K562 (cell line): ENCODE measurements around the gene DXO. TPM values are rescaled to one million over a fixed set of nuclear protein-coding genes. Genes with fewer than 3 reads are reported as not detected.
A peak's percentile ranks its signal among the peaks of the same experiment; 100 is the strongest.

Experiments
- C11orf30 ChIP-seq: fragments of 450-650 bp; IDR thresholded peaks from 2 replicates; pipeline ENCODE4 v1.6.1; 2016; ENCODE audit warnings: low read depth, mild to moderate bottlenecking
- CBFA2T3 ChIP-seq: fragments of 450-650 bp; IDR thresholded peaks from 2 replicates; pipeline ENCODE4 v1.6.1; 2017
- CHD2 ChIP-seq: IDR thresholded peaks from 2 replicates; pipeline ENCODE4 v1.6.1; 2011; ENCODE audit warnings: low read depth, low read length
- CREB3 ChIP-seq: fragments of 450-650 bp; conservative IDR thresholded peaks from 2 replicates; pipeline ENCODE4 v1.6.1; 2016; ENCODE audit warnings: missing genetic modification characterization, low read depth, mild to moderate bottlenecking, missing compliant biosample characterization, moderate library complexity
- LEF1 ChIP-seq: fragments of 450-650 bp; IDR thresholded peaks from 2 replicates; pipeline ENCODE4 v1.6.1; 2016; ENCODE audit warnings: mild to moderate bottlenecking
- MTF1 ChIP-seq: fragments of 250-450 bp; sonication (Bioruptor Pico); IDR thresholded peaks from 2 replicates; pipeline ENCODE4 v1.9.0; 2021; ENCODE audit warnings: moderate library complexity, mild to moderate bottlenecking, inconsistent platforms, borderline replicate concordance
- SMAD3 ChIP-seq: fragments of 450-650 bp; formaldehyde crosslinking; conservative IDR thresholded peaks from 2 replicates; pipeline ENCODE4 v1.4.0; 2020; ENCODE audit warnings: mild to moderate bottlenecking
- SP2 ChIP-seq: IDR thresholded peaks from 2 replicates; pipeline ENCODE4 v1.6.1; 2011; ENCODE audit warnings: mild to moderate bottlenecking, low read depth, low read length, moderate library complexity; ENCODE audit not compliant: poor library complexity, severe bottlenecking; ENCODE audit errors: extremely low read depth
- TARDBP ChIP-seq: fragments of 450-650 bp; IDR thresholded peaks from 2 replicates; pipeline ENCODE4 v1.6.1; 2016
- ZBTB40 ChIP-seq, 2 experiments: fragments of 450-650 bp in 1 of 2; sonication (generic) in 1 of 2; formaldehyde crosslinking in 1 of 2; IDR thresholded peaks; 2 replicates each; pipeline versions ENCODE4 v1.7.1 to v1.9.0; 2016 to 2022; ENCODE audit warnings: inconsistent platforms in 1 of 2, mild to moderate bottlenecking in 1 of 2, missing genetic modification reagents in 1 of 2
- ZBTB8A ChIP-seq: fragments of 450-650 bp; IDR thresholded peaks from 2 replicates; pipeline ENCODE4 v1.6.1; 2018; ENCODE audit warnings: mild to moderate bottlenecking, moderate library complexity; ENCODE audit not compliant: partially characterized antibody
- ZFX ChIP-seq: sonication (generic); formaldehyde crosslinking; IDR thresholded peaks from 2 replicates; pipeline ENCODE4 v1.8.0; 2022; ENCODE audit warnings: mild to moderate bottlenecking, missing genetic modification reagents, moderate library complexity
- ZNF41 ChIP-seq: fragments of 250-450 bp; sonication (Bioruptor Pico); conservative IDR thresholded peaks from 2 replicates; pipeline ENCODE4 v1.4.0; 2020; ENCODE audit warnings: mild to moderate bottlenecking
- ZNF77 ChIP-seq: fragments of 250-450 bp; sonication (Bioruptor Pico); IDR thresholded peaks from 2 replicates; pipeline ENCODE4 v1.5.0; 2020
- polyA plus RNA-seq, 8 experiments: library from polyadenylated mRNA; depleted of rRNA in 4 of 8; stranded (reverse) in 5 of 8; unstranded in 3 of 8; fragments of >200 nt; fragmentation: Nextera tagmentation in 2 of 8; fragmentation: Illumina TruSeq in 1 of 8; extraction: Ambion mirVana in 2 of 8; extraction: Trizol in 1 of 8; gene quantifications; 2 replicates each; pipeline versions ENCODE4 v1.2.1 to v1.2.3, GENCODE V29; 2011 to 2014; ENCODE audit warnings: inconsistent platforms in 1 of 8, missing spikeins in 1 of 8
- total RNA-seq, 7 experiments: library from RNA; depleted of rRNA in 6 of 7; stranded (reverse); fragments of >200 nt in 6 of 7; fragmentation: Illumina TruSeq in 2 of 7; extraction: Trizol in 2 of 7; gene quantifications; 2 replicates each; pipeline versions ENCODE4 v1.2.1 to v1.2.3, GENCODE V29; 2011 to 2021; ENCODE audit warnings: low replicate concordance in 1 of 7

Gene DXO
- total and polyA plus RNA-seq, 9 of the 15 experiments (the other 6 are each of a cell fraction or from before 2014, with no cell fraction given): 6.4 to 35.1 (median 19.4) TPM

- TF ChIP-seq TARDBP (no peak), ZNF77 (CRISPR knock-in tag) (no peak), C11orf30 (peak; percentile 75), MTF1 (CRISPR knock-in tag) (no peak), CHD2 (0 out of 2 replicates have a peak, but pooled peaks have one; percentile 22), ZFX (CRISPR knock-in tag) (peak; percentile 59), SP2 (no peak), ZBTB8A (no peak), ZNF41 (0 out of 2 replicates have a peak, but pooled peaks have one; percentile 21), SMAD3 (CRISPR knock-in tag) (0 out of 2 replicates have a peak, but pooled peaks have one; percentile 42), LEF1 (peak; percentile 60), CREB3 (tag) (no peak), CBFA2T3 (peak; percentile 67), ZBTB40 (IDR thresholded peaks at IDR 0.05) (no peak), ZBTB40 (CRISPR knock-in tag; IDR thresholded peaks at IDR 0.05) (no peak)
Observed at GRCh38 chr6:31979238-31979898, 7.4 kb upstream of the DXO start (continued).
